Trophoblast cell (in vitro differentiated cells and primary cell): ENCODE results near the gene AASS.

ENCODE experiments used
- DNase-seq, 2 donors: peaks; one replicate each; pipeline ENCODE4 v3.0.0-alpha.2; 2016
- H2AFZ ChIP-seq: 2 replicates; pipeline ENCODE4 v1.6.1; 2013; ENCODE audit warnings: low read length, moderate library complexity, mild to moderate bottlenecking; ENCODE audit not compliant: insufficient read depth, poor library complexity
- H2AK5ac ChIP-seq: 2 replicates; pipeline ENCODE4 v1.6.1; 2013; ENCODE audit warnings: mild to moderate bottlenecking, low read length
- H2BK120ac ChIP-seq: 2 replicates; pipeline ENCODE4 v1.6.1; 2013; ENCODE audit warnings: low read length, mild to moderate bottlenecking, moderate library complexity; ENCODE audit not compliant: insufficient read depth, poor library complexity
- H2BK12ac ChIP-seq: 2 replicates; pipeline ENCODE4 v1.6.1; 2013; ENCODE audit warnings: mild to moderate bottlenecking, low read length, moderate library complexity
- H2BK5ac ChIP-seq: 2 replicates; pipeline ENCODE4 v1.6.1; 2013; ENCODE audit warnings: low read length, low read depth, moderate library complexity, mild to moderate bottlenecking; ENCODE audit not compliant: poor library complexity
- H3K14ac ChIP-seq: 2 replicates; pipeline ENCODE4 v1.6.1; 2013; ENCODE audit warnings: mild to moderate bottlenecking, low read length
- H3K18ac ChIP-seq: 2 replicates; pipeline ENCODE4 v1.6.1; 2013; ENCODE audit warnings: mild to moderate bottlenecking, low read length
- H3K23ac ChIP-seq: 2 replicates; pipeline ENCODE4 v1.6.1; 2013; ENCODE audit warnings: low read length
- H3K27ac ChIP-seq: 2 replicates; pipeline ENCODE4 v1.5.1; 2013; ENCODE audit warnings: low read depth, mild to moderate bottlenecking, inconsistent platforms, low read length, moderate library complexity
- H3K27me3 ChIP-seq: 2 replicates; pipeline ENCODE4 v1.6.1; 2013; ENCODE audit warnings: inconsistent platforms, mild to moderate bottlenecking, low read length, moderate library complexity; ENCODE audit not compliant: insufficient read depth
- H3K36me3 ChIP-seq, 2 experiments: 1 replicate in 1 of 2; 2 replicates in 1 of 2; pipeline ENCODE4 v1.6.1; 2013; ENCODE audit warnings: low read length in 2 of 2, mild to moderate bottlenecking in 2 of 2, moderate library complexity in 1 of 2; ENCODE audit not compliant: insufficient read depth in 2 of 2, control insufficient read depth in 1 of 2
- H3K4ac ChIP-seq: 2 replicates; pipeline ENCODE4 v1.6.1; 2013; ENCODE audit warnings: low read depth, mild to moderate bottlenecking, low read length, moderate library complexity
- H3K4me1 ChIP-seq, 2 experiments: 1 replicate in 1 of 2; 2 replicates in 1 of 2; pipeline ENCODE4 v1.6.1; 2013; ENCODE audit warnings: low read length in 2 of 2, mild to moderate bottlenecking in 2 of 2, moderate library complexity in 1 of 2; ENCODE audit not compliant: insufficient read depth in 2 of 2, control insufficient read depth in 1 of 2
- H3K4me2 ChIP-seq: 2 replicates; pipeline ENCODE4 v1.6.1; 2013; ENCODE audit warnings: inconsistent platforms, mild to moderate bottlenecking, low read length, moderate library complexity
- H3K4me3 ChIP-seq: 2 replicates; pipeline ENCODE4 v1.5.1; 2013; ENCODE audit warnings: mild to moderate bottlenecking, low read depth, low read length, inconsistent platforms
- H3K79me1 ChIP-seq: one replicate; pipeline ENCODE4 v1.6.1; 2013; ENCODE audit warnings: low read length
- H3K79me2 ChIP-seq: 2 replicates; pipeline ENCODE4 v1.6.1; 2013; ENCODE audit warnings: low read length, mild to moderate bottlenecking; ENCODE audit not compliant: control insufficient read depth, insufficient read depth, poor library complexity
- H3K9ac ChIP-seq: 2 replicates; pipeline ENCODE4 v1.6.1; 2013; ENCODE audit warnings: mild to moderate bottlenecking, low read length
- H3K9me3 ChIP-seq: 2 replicates; pipeline ENCODE4 v1.6.1; 2013; ENCODE audit warnings: low read depth, mild to moderate bottlenecking, control low read depth, inconsistent platforms, low read length; ENCODE audit not compliant: insufficient read depth
- H4K12ac ChIP-seq: 2 replicates; pipeline ENCODE4 v1.6.1; 2013; ENCODE audit warnings: low read depth, mild to moderate bottlenecking, low read length, moderate library complexity
- H4K8ac ChIP-seq: 2 replicates; pipeline ENCODE4 v1.6.1; 2013; ENCODE audit warnings: low read depth, mild to moderate bottlenecking, low read length, moderate library complexity
- H4K91ac ChIP-seq: one replicate; pipeline ENCODE4 v1.6.1; 2013; ENCODE audit warnings: low read depth, mild to moderate bottlenecking, low read length, moderate library complexity
- WGBS: extraction: QIAGEN DNeasy Blood & Tissue Kit; methylation state at CpG from one replicate; pipeline ENCODE4 v1.1.7; 2013; ENCODE audit warnings: missing lambda C conversion rate; ENCODE audit not compliant: insufficient read length, insufficient coverage; ENCODE audit errors: extremely low coverage; 5-methylcytosine and 5-hydroxymethylcytosine counted together

AASS gene

GRCh38 chr7:122143376-122143750, 686 bp downstream of the AASS start:
- Histone ChIP-seq H2BK5ac (peak overlapping the region; percentile 34), H3K36me3 (no peaks in the 10 kb centered on the region), H2AK5ac (no peak overlapping the region), H2AFZ (peak overlapping the region; percentile 85), H4K91ac (peak overlapping the region; percentile 63), H2BK120ac (no peak overlapping the region), H3K79me2 (peaks cover 9% of the 10 kb centered on the region), H3K27me3 (no peaks in the 10 kb centered on the region), H3K23ac (no peak overlapping the region), H3K9me3 (no peaks in the 10 kb centered on the region), H3K4me3 (peak overlapping the region; percentile 83), H3K4me1 (no peaks in the 10 kb centered on the region), H3K79me1 (peaks cover 10% of the 10 kb centered on the region), H4K12ac (peak overlapping the region; percentile 22), H3K14ac (peak overlapping the region; percentile 41), H3K4ac (peak overlapping the region; percentile 43), H2BK12ac (no peak overlapping the region), H3K4me2 (peak overlapping the region; percentile 89), H4K8ac (peak overlapping the region; percentile 64), H3K27ac (peak overlapping the region; percentile 69), H3K18ac (peak overlapping the region; percentile 73), H3K9ac (peak overlapping the region; percentile 71)
- no CpG with 5 or more reads among the region's 18 CpGs for WGBS
- peak in 1 of 2 donors; percentile 23 for DNase-seq

GRCh38 chr7:122140918-122141317, 3.1 kb downstream of the AASS start:
- H3K27ac ChIP-seq, result no peak overlapping the region
- no peak overlapping the region for H3K4me2 ChIP-seq
- H3K23ac ChIP-seq, result no peak overlapping the region
- H3K4me3 ChIP-seq, result no peak overlapping the region
- WGBS, result no CpG with 5 or more reads among the region's 1 CpG
- H4K12ac ChIP-seq, result no peak overlapping the region
- no peak overlapping the region for H3K14ac ChIP-seq
- H2AFZ ChIP-seq, result no peak overlapping the region
- no peak overlapping the region for H3K9ac ChIP-seq
- no peak overlapping the region for H4K91ac ChIP-seq
- H3K4ac ChIP-seq, result no peak overlapping the region
- H3K79me2 ChIP-seq, result peaks cover 9% of the 10 kb centered on the region
- no peak overlapping the region for H4K8ac ChIP-seq
- no peak overlapping the region for H2BK120ac ChIP-seq
- peaks cover 0 to 3% of the 10 kb centered on the region in 2 experiments for H3K4me1 ChIP-seq
- no peak overlapping the region for H2AK5ac ChIP-seq
- H3K79me1 ChIP-seq, result peaks cover 10% of the 10 kb centered on the region
- H3K36me3 ChIP-seq, result no peaks in the 10 kb centered on the region
- DNase-seq, result no peak
- no peaks in the 10 kb centered on the region for H3K27me3 ChIP-seq
- H2BK12ac ChIP-seq, result no peak overlapping the region
- no peaks in the 10 kb centered on the region for H3K9me3 ChIP-seq
- no peak overlapping the region for H2BK5ac ChIP-seq
- no peak overlapping the region for H3K18ac ChIP-seq

- Histone ChIP-seq H4K91ac (no peak overlapping the region), H4K12ac (no peak overlapping the region), H3K4me2 (no peak overlapping the region), H2AFZ (no peak overlapping the region), H3K79me1 (no peaks in the 10 kb centered on the region), H3K9ac (no peak overlapping the region), H2BK5ac (no peak overlapping the region), H3K9me3 (no peaks in the 10 kb centered on the region), H2AK5ac (no peak overlapping the region), H2BK12ac (no peak overlapping the region), H3K18ac (no peak overlapping the region), H3K14ac (no peak overlapping the region), H3K4me1 (peaks cover 0 to 3% of the 10 kb centered on the region in 2 experiments), H4K8ac (no peak overlapping the region), H3K36me3 (peaks cover 0 to 3% of the 10 kb centered on the region in 2 experiments), H3K23ac (no peak overlapping the region), H3K79me2 (no peaks in the 10 kb centered on the region), H3K4ac (no peak overlapping the region), H2BK120ac (no peak overlapping the region), H3K27ac (no peak overlapping the region), H3K27me3 (no peaks in the 10 kb centered on the region), H3K4me3 (no peak overlapping the region)
- peak in 1 of 2 donors; percentile 7 for DNase-seq
- WGBS, result no CpG with 5 or more reads among the region's 5 CpGs
Measured at GRCh38 chr7:122137251-122138077, 6.6 kb downstream of the AASS start.

- WGBS, result no CpG with 5 or more reads among the region's 1 CpG
Measured at GRCh38 chr7:122136639-122137245, 7.3 kb downstream of the AASS start.

More at GRCh38 chr7:122136639-122137245, 7.3 kb downstream of the AASS start:
- Histone ChIP-seq H3K4ac (no peak overlapping the region), H3K79me1 (no peaks in the 10 kb centered on the region), H3K9ac (no peak overlapping the region), H3K4me1 (peaks cover 0 to 3% of the 10 kb centered on the region in 2 experiments), H2BK120ac (no peak overlapping the region), H3K9me3 (no peaks in the 10 kb centered on the region), H4K12ac (no peak overlapping the region), H3K23ac (peak overlapping the region; percentile 99), H2BK12ac (no peak overlapping the region), H3K79me2 (no peaks in the 10 kb centered on the region), H2AFZ (no peak overlapping the region), H3K4me2 (no peak overlapping the region), H3K27me3 (no peaks in the 10 kb centered on the region), H3K27ac (no peak overlapping the region), H2BK5ac (no peak overlapping the region), H4K91ac (no peak overlapping the region), H3K4me3 (no peak overlapping the region), H3K14ac (no peak overlapping the region), H3K18ac (no peak overlapping the region), H3K36me3 (peaks cover 0 to 3% of the 10 kb centered on the region in 2 experiments), H2AK5ac (no peak overlapping the region), H4K8ac (no peak overlapping the region)
- DNase-seq, result peak in 1 of 2 donors; percentile 4
